Activated T-cell treated with anti-CD3 and anti-CD28 coated beads, Interleukin-2, amount 50 U/mL, for 4 hours (primary cell): ENCODE measurements around the gene NOTCH4. TPM values are rescaled to one million over a fixed set of nuclear protein-coding genes. Genes with fewer than 3 reads are reported as not detected.

Experiments used
- ATAC-seq, 2 donors: fragments of 200-7000 bp; cut with Tn5 transposase; one replicate each; pipeline ENCODE4 v1.10.0; 2021
- DNase-seq: peaks from one replicate; pipeline ENCODE4 v3.0.0-alpha.2; 2020
- H3K27me3 Mint-ChIP-seq: one replicate; pipeline ENCODE4 v1.8.0; 2021; ENCODE audit warnings: low read depth, mixed read lengths
- H3K36me3 Mint-ChIP-seq: one replicate; pipeline ENCODE4 v1.8.0; 2022; ENCODE audit warnings: mixed read lengths; ENCODE audit not compliant: insufficient read depth
- H3K4me1 Mint-ChIP-seq: one replicate; pipeline ENCODE4 v1.8.0; 2021; ENCODE audit warnings: low read depth, mixed read lengths
- H3K4me3 Mint-ChIP-seq: one replicate; pipeline ENCODE4 v1.8.0; 2021; ENCODE audit warnings: mild to moderate bottlenecking, moderate library complexity, mixed read lengths
- H3K9me3 Mint-ChIP-seq: one replicate; pipeline ENCODE4 v1.8.0; 2021; ENCODE audit warnings: mixed read lengths
- total RNA-seq, 3 donors: library from RNA; stranded (reverse); gene quantifications; one replicate each; pipeline ENCODE4 v1.2.1, GENCODE V29; 2021

NOTCH4 gene
- total RNA-seq, 3 donors from 2014 or later = 0.40 to 0.58 (median 0.43) TPM

DNA sequence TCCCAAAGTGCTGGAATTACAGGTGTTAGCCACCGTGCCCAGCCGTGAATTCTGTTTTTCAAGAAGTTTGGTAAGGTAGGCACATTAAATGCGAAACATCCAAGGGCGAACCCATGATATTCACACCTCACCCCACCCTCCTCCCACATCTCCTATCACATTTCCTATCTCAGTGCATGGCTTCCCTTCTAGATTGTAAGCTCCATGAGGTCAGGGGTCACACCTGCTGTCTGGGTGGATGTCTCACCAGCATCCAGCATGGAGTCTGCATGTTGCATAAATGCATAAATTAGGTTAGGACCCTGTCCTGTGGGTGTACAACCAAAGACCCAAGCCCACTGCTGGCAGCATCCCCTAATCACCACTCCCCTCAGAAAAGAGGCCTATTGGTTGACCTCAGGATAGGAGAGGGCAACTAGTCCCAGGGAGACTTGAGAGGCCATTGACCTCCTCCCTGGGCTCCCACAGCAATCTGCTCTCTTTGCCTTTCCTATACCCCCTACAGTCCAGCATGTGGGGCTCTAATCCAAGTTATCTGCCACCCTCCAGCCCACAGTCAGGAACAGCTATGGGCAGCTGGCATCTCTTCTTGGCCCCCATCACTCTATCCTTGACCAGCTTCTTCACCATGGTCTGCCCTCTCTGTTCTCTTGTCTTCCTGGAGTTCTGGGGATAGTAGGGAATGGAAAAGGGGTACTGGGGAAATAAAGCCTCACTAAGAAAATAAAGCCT, 76.3 kb downstream of the NOTCH4 start:
- ATAC-seq = no peak
- H3K4me3 Mint-ChIP-seq = no peak overlapping the region

GRCh38 chr6:32146687-32147086, 77.2 kb downstream of the NOTCH4 start:
- H3K36me3 Mint-ChIP-seq = no peaks in the 10 kb centered on the region
- no peak overlapping the region for H3K4me3 Mint-ChIP-seq
- DNase-seq (no peak), ATAC-seq (no peak)
- peaks cover 35% of the 10 kb centered on the region for H3K27me3 Mint-ChIP-seq
- no peaks in the 10 kb centered on the region for H3K9me3 Mint-ChIP-seq
- peaks cover 23% of the 10 kb centered on the region for H3K4me1 Mint-ChIP-seq

More for the DNA sequence above, 76.3 kb downstream of the NOTCH4 start:
- DNase-seq = no peak
- H3K9me3 Mint-ChIP-seq = no peaks in the 10 kb centered on the region
- peaks cover 29% of the 10 kb centered on the region for H3K4me1 Mint-ChIP-seq
- H3K36me3 Mint-ChIP-seq = no peaks in the 10 kb centered on the region
- H3K27me3 Mint-ChIP-seq = peaks cover 35% of the 10 kb centered on the region

GRCh38 chr6:32146287-32146686, 77.6 kb downstream of the NOTCH4 start:
- H3K4me3 Mint-ChIP-seq = no peak overlapping the region
- DNase-seq (no peak), ATAC-seq (no peak)
- H3K4me1 Mint-ChIP-seq = peaks cover 22% of the 10 kb centered on the region
- no peaks in the 10 kb centered on the region for H3K9me3 Mint-ChIP-seq
- H3K27me3 Mint-ChIP-seq = peaks cover 34% of the 10 kb centered on the region
- H3K36me3 Mint-ChIP-seq = no peaks in the 10 kb centered on the region

Other genes starting within 250 kb of the NOTCH4 start
- 1 to 10 TPM; 4.3 to 5.9 (median 5.3) TPM for gene C4A, start 242.0 kb downstream of the NOTCH4 start, total RNA-seq
- gene C4B, start 209.3 kb downstream of the NOTCH4 start, total RNA-seq = 1 to 10 TPM; 4.9 to 5.3 (median 5.2) TPM
- 1 to 10 TPM in 1 of 3 donors, under 1 TPM in 2; 0.74 to 1.0 (median 0.84) TPM for gene CYP21A2, start 185.7 kb downstream of the NOTCH4 start, total RNA-seq
- gene TNXB, start 114.7 kb downstream of the NOTCH4 start, total RNA-seq = 1 to 10 TPM; 1.1 to 1.9 (median 1.6) TPM
- gene ATF6B, start 95.8 kb downstream of the NOTCH4 start, total RNA-seq = 10 to 100 TPM; 65.2 to 75.2 (median 67.2) TPM
- 1 to 10 TPM; 3.2 to 6.6 (median 4.9) TPM for gene FKBPL, start 93.8 kb downstream of the NOTCH4 start, total RNA-seq
- gene PRRT1, start 72.1 kb downstream of the NOTCH4 start, total RNA-seq = under 1 TPM; 0.37 to 0.51 (median 0.38) TPM
- gene PPT2, start 69.9 kb downstream of the NOTCH4 start, total RNA-seq = 10 to 100 TPM; 18.7 to 27.0 (median 20.2) TPM
- gene EGFL8, start 59.5 kb downstream of the NOTCH4 start, total RNA-seq = 1 to 10 TPM; 6.4 to 9.6 (median 9.1) TPM
- 10 to 100 TPM; 27.3 to 28.2 (median 28.1) TPM for gene AGPAT1, start 48.0 kb downstream of the NOTCH4 start, total RNA-seq
- gene RNF5, start 45.7 kb downstream of the NOTCH4 start, total RNA-seq = 10 to 100 TPM; 40.1 to 49.6 (median 47.1) TPM
- 10 to 100 TPM in 2 of 3 donors, 1 to 10 TPM in 1; 8.9 to 14.7 (median 13.0) TPM for gene AGER, start 39.8 kb downstream of the NOTCH4 start, total RNA-seq
- gene PBX2, start 33.9 kb downstream of the NOTCH4 start, total RNA-seq = 10 to 100 TPM; 62.2 to 68.2 (median 64.0) TPM
- gene GPSM3, start 31.4 kb downstream of the NOTCH4 start, total RNA-seq = 10 to 100 TPM; 37.1 to 47.6 (median 43.4) TPM
- gene TSBP1, start 147.8 kb upstream of the NOTCH4 start, total RNA-seq = not detected
- gene BTNL2, start 183.1 kb upstream of the NOTCH4 start, total RNA-seq = not detected
- 10 to 100 TPM; 14.2 to 37.3 (median 18.4) TPM for gene HLA-DRA, start 215.8 kb upstream of the NOTCH4 start, total RNA-seq